K562 (cell line): ENCODE measurements around the gene IPO13. TPM values are rescaled to one million over a fixed set of nuclear protein-coding genes. Genes with fewer than 3 reads are reported as not detected.

Experiments
- ARNT ChIP-seq, 2 experiments: fragments of 450-650 bp; IDR thresholded peaks; 2 replicates each; pipeline ENCODE4 v1.6.1; 2016; ENCODE audit warnings: mild to moderate bottlenecking in 1 of 2
- EGR1 ChIP-seq: fragments of 450-650 bp; conservative IDR thresholded peaks from 2 replicates; pipeline ENCODE4 v1.6.1; 2017; ENCODE audit warnings: mild to moderate bottlenecking
- HNRNPUL1 ChIP-seq: fragments of 200-400 bp; formaldehyde crosslinking; IDR thresholded peaks from 2 replicates; pipeline ENCODE4 v1.6.1; 2017; ENCODE audit warnings: low read length
- ILK ChIP-seq: fragments of 450-650 bp; IDR thresholded peaks from 2 replicates; pipeline ENCODE4 v1.6.1; 2016; ENCODE audit warnings: missing genetic modification characterization, low read depth, mild to moderate bottlenecking, missing compliant biosample characterization, moderate library complexity, borderline replicate concordance
- MXD1 ChIP-seq: fragments of 250-450 bp; sonication (Bioruptor Pico); IDR thresholded peaks from 2 replicates; pipeline ENCODE4 v1.8.0; 2021; ENCODE audit warnings: borderline replicate concordance, mild to moderate bottlenecking, moderate library complexity; ENCODE audit not compliant: poor library complexity, severe bottlenecking
- POLR3G ChIP-seq: IDR thresholded peaks from 2 replicates; pipeline ENCODE4 v1.6.1; 2011; ENCODE audit not compliant: insufficient read length, insufficient replicate concordance; ENCODE audit errors: extremely low read depth
- REST ChIP-seq, 2 experiments: fragments of 450-650 bp; formaldehyde crosslinking in 1 of 2; IDR thresholded peaks; 2 replicates each; pipeline versions ENCODE4 v1.4.0 to v1.6.1; 2014 to 2020; ENCODE audit warnings: mild to moderate bottlenecking in 2 of 2, borderline replicate concordance in 1 of 2, low read depth in 1 of 2
- UBTF ChIP-seq, 2 experiments: IDR thresholded peaks; 2 replicates each; pipeline ENCODE4 v1.6.1; 2012; ENCODE audit warnings: improper control_type of control experiment in 2 of 2, low read depth in 2 of 2, low read length in 2 of 2, borderline replicate concordance in 1 of 2
- ZNF174 ChIP-seq: fragments of 250-450 bp; sonication (Bioruptor Pico); IDR thresholded peaks from 2 replicates; pipeline ENCODE4 v1.4.0; 2020; ENCODE audit warnings: mild to moderate bottlenecking
- ZNF212 ChIP-seq: fragments of 450-650 bp; formaldehyde crosslinking; IDR thresholded peaks from 2 replicates; pipeline ENCODE4 v1.4.0; 2020; ENCODE audit warnings: mild to moderate bottlenecking
- ZNF3 ChIP-seq: fragments of 250-450 bp; sonication (Bioruptor Pico); IDR thresholded peaks from 2 replicates; pipeline ENCODE4 v1.5.0; 2021; ENCODE audit warnings: mild to moderate bottlenecking, moderate library complexity
- ZNF511 ChIP-seq: sonication (generic); formaldehyde crosslinking; IDR thresholded peaks from 2 replicates; pipeline ENCODE4 v1.8.0; 2022; ENCODE audit warnings: mild to moderate bottlenecking, missing genetic modification reagents
- ZNF695 ChIP-seq: fragments of 450-650 bp; formaldehyde crosslinking; IDR thresholded peaks from 2 replicates; pipeline ENCODE4 v1.4.0; 2020; ENCODE audit warnings: mild to moderate bottlenecking, moderate library complexity
- ZNF830 ChIP-seq: fragments of 250-450 bp; sonication (Bioruptor Pico); IDR thresholded peaks from 2 replicates; pipeline ENCODE4 v1.5.0; 2021; ENCODE audit warnings: mild to moderate bottlenecking
- polyA plus RNA-seq, 8 experiments: library from polyadenylated mRNA; depleted of rRNA in 4 of 8; stranded (reverse) in 5 of 8; unstranded in 3 of 8; fragments of >200 nt; fragmentation: Nextera tagmentation in 2 of 8; fragmentation: Illumina TruSeq in 1 of 8; extraction: Ambion mirVana in 2 of 8; extraction: Trizol in 1 of 8; gene quantifications; 2 replicates each; pipeline versions ENCODE4 v1.2.1 to v1.2.3, GENCODE V29; 2011 to 2014; ENCODE audit warnings: inconsistent platforms in 1 of 8, missing spikeins in 1 of 8
- total RNA-seq, 7 experiments: library from RNA; depleted of rRNA in 6 of 7; stranded (reverse); fragments of >200 nt in 6 of 7; fragmentation: Illumina TruSeq in 2 of 7; extraction: Trizol in 2 of 7; gene quantifications; 2 replicates each; pipeline versions ENCODE4 v1.2.1 to v1.2.3, GENCODE V29; 2011 to 2021; ENCODE audit warnings: low replicate concordance in 1 of 7

Gene IPO13
- total and polyA plus RNA-seq, 9 of the 15 experiments (the other 6 are each of a cell fraction or from before 2014, with no cell fraction given) = 7.0 to 30.8 (median 16.2) TPM

GRCh38 chr1:43968348-43968948 is 21.7 kb downstream of the IPO13 start (continued):
- TF ChIP-seq REST (IDR thresholded peaks at IDR 0.05; ENCODE audit: borderline replicate concordance) = peak; percentile 99
- peak; percentile 96 for TF ChIP-seq REST (CRISPR knock-in tag; IDR thresholded peaks at IDR 0.05; ENCODE audit: low read depth)
- no peak for TF ChIP-seq UBTF (IDR thresholded peaks at IDR 0.05; ENCODE audit: borderline replicate concordance in 1 of 2, low read depth in 2 of 2, low read length in 2 of 2)
- no peak for TF ChIP-seq MXD1 (CRISPR knock-in tag)
- no peak for TF ChIP-seq ZNF695 (CRISPR knock-in tag)
- TF ChIP-seq ZNF511 (CRISPR knock-in tag) = peak; percentile 81
- no peak for TF ChIP-seq ILK (tag)
- TF ChIP-seq ARNT (IDR thresholded peaks at IDR 0.05) = no peak
- TF ChIP-seq HNRNPUL1 = no peak
- TF ChIP-seq ZNF3 (CRISPR knock-in tag) = no peak
- TF ChIP-seq POLR3G = no peak
- TF ChIP-seq EGR1 = no peak
- TF ChIP-seq ZNF174 (CRISPR knock-in tag) = no peak
- TF ChIP-seq ZNF212 (CRISPR knock-in tag) = no peak
- no peak for TF ChIP-seq ZNF830
